K562 (cell line): Measurements from ENCODE around the gene ARV1. TPM values are rescaled to one million over a fixed set of nuclear protein-coding genes. Genes with fewer than 3 reads are reported as not detected.
A peak's percentile ranks its signal among the peaks of the same experiment; 100 is the strongest.
"Not testable (repeated sequence)": the region's sequence is repeated elsewhere in the genome, so short reads cannot be mapped to it uniquely, and the experiment has no call there.

Experiments
- AFF1 ChIP-seq, 2 experiments: fragments of 450-650 bp; IDR thresholded peaks; 2 replicates each; pipeline ENCODE4 v1.6.1; 2018; ENCODE audit warnings: mild to moderate bottlenecking in 2 of 2, low read depth in 1 of 2; ENCODE audit not compliant: partially characterized antibody in 2 of 2
- ATF1 ChIP-seq, 2 experiments: fragments of 450-650 bp in 1 of 2; IDR thresholded peaks; 2 replicates each; pipeline ENCODE4 v1.6.1; 2016; ENCODE audit warnings: missing compliant biosample characterization in 1 of 2, missing genetic modification characterization in 1 of 2
- ATF7 ChIP-seq: fragments of 450-650 bp; IDR thresholded peaks from 2 replicates; pipeline ENCODE4 v1.7.1; 2014; ENCODE audit warnings: mild to moderate bottlenecking, moderate library complexity
- BCL6 ChIP-seq: fragments of 250-450 bp; sonication (Bioruptor Pico); IDR thresholded peaks from 2 replicates; pipeline ENCODE4 v1.4.0; 2020
- CCNT2 ChIP-seq: IDR thresholded peaks from 2 replicates; pipeline ENCODE4 v1.6.1; 2011; ENCODE audit warnings: borderline replicate concordance, low read depth, mild to moderate bottlenecking, moderate library complexity, mixed read lengths, low read length; ENCODE audit not compliant: insufficient read length; ENCODE audit errors: extremely low read depth
- ETV1 ChIP-seq: fragments of 450-650 bp; conservative IDR thresholded peaks from 2 replicates; pipeline ENCODE4 v1.6.1; 2016; ENCODE audit warnings: missing genetic modification characterization, control low read depth, low read depth, missing compliant biosample characterization
- ETV5 ChIP-seq: sonication (generic); formaldehyde crosslinking; IDR thresholded peaks from 2 replicates; pipeline ENCODE4 v1.4.0; 2020; ENCODE audit warnings: low read depth, mild to moderate bottlenecking, missing genetic modification reagents
- GATAD2B ChIP-seq: fragments of 450-650 bp; IDR thresholded peaks from 2 replicates; pipeline ENCODE4 v1.6.1; 2017; ENCODE audit warnings: mild to moderate bottlenecking, borderline replicate concordance
- HDAC1 ChIP-seq, 2 experiments: fragments of 450-650 bp; IDR thresholded peaks; 2 replicates each; pipeline ENCODE4 v1.6.1; 2016 to 2017; ENCODE audit warnings: inconsistent platforms in 1 of 2, mild to moderate bottlenecking in 1 of 2, moderate library complexity in 1 of 2
- LEF1 ChIP-seq: fragments of 450-650 bp; IDR thresholded peaks from 2 replicates; pipeline ENCODE4 v1.6.1; 2016; ENCODE audit warnings: mild to moderate bottlenecking
- RAD21 ChIP-seq, 2 experiments: fragments of 250-450 bp in 1 of 2; fragments of 450-650 bp in 1 of 2; sonication (Bioruptor Pico) in 1 of 2; formaldehyde crosslinking in 1 of 2; IDR thresholded peaks in 1 of 2; conservative IDR thresholded peaks in 1 of 2; 2 replicates each; pipeline versions ENCODE4 v1.4.0 to v1.8.0; 2020 to 2022; ENCODE audit warnings: mild to moderate bottlenecking in 2 of 2, moderate library complexity in 1 of 2
- TAL1 ChIP-seq: fragments of 450-650 bp; IDR thresholded peaks from 2 replicates; pipeline ENCODE4 v1.6.1; 2016; ENCODE audit warnings: mild to moderate bottlenecking
- TEAD1 ChIP-seq, 2 experiments: fragments of 450-650 bp in 1 of 2; sonication (generic) in 1 of 2; formaldehyde crosslinking; IDR thresholded peaks; 2 replicates each; pipeline versions ENCODE4 v1.4.0 to v1.8.0; 2020 to 2022; ENCODE audit warnings: mild to moderate bottlenecking in 2 of 2, missing genetic modification reagents in 1 of 2
- TOE1 ChIP-seq, 2 experiments: fragments of 450-650 bp in 1 of 2; sonication (generic) in 1 of 2; formaldehyde crosslinking in 1 of 2; IDR thresholded peaks; 2 replicates each; pipeline versions ENCODE4 v1.7.1 to v1.8.0; 2016 to 2022; ENCODE audit warnings: borderline replicate concordance in 2 of 2, mild to moderate bottlenecking in 2 of 2, antibody characterized with exemption in 1 of 2, inconsistent platforms in 1 of 2, low read depth in 1 of 2, missing genetic modification reagents in 1 of 2, moderate library complexity in 1 of 2
- ZBTB9 ChIP-seq: fragments of 450-650 bp; formaldehyde crosslinking; IDR thresholded peaks from 2 replicates; pipeline ENCODE4 v1.4.0; 2020; ENCODE audit warnings: mild to moderate bottlenecking, moderate library complexity
- ZNF395 ChIP-seq: fragments of 200-800 bp; sonication (Bioruptor generic); IDR thresholded peaks from 2 replicates; pipeline ENCODE4 v1.6.1; 2017; ENCODE audit warnings: missing genetic modification characterization, missing compliant biosample characterization
- ZNF583 ChIP-seq: fragments of 250-450 bp; sonication (Bioruptor Pico); IDR thresholded peaks from 2 replicates; pipeline ENCODE4 v1.4.0; 2020
- polyA plus RNA-seq, 8 experiments: library from polyadenylated mRNA; depleted of rRNA in 4 of 8; stranded (reverse) in 5 of 8; unstranded in 3 of 8; fragments of >200 nt; fragmentation: Nextera tagmentation in 2 of 8; fragmentation: Illumina TruSeq in 1 of 8; extraction: Ambion mirVana in 2 of 8; extraction: Trizol in 1 of 8; gene quantifications; 2 replicates each; pipeline versions ENCODE4 v1.2.1 to v1.2.3, GENCODE V29; 2011 to 2014; ENCODE audit warnings: inconsistent platforms in 1 of 8, missing spikeins in 1 of 8
- total RNA-seq, 7 experiments: library from RNA; depleted of rRNA in 6 of 7; stranded (reverse); fragments of >200 nt in 6 of 7; fragmentation: Illumina TruSeq in 2 of 7; extraction: Trizol in 2 of 7; gene quantifications; 2 replicates each; pipeline versions ENCODE4 v1.2.1 to v1.2.3, GENCODE V29; 2011 to 2021; ENCODE audit warnings: low replicate concordance in 1 of 7

The ARV1 gene
- total and polyA plus RNA-seq, 9 of the 15 experiments (the other 6 are each of a cell fraction or from before 2014, with no cell fraction given): 54.8 to 139 (median 74.0) TPM

- peak in 1 of 2 experiments; percentile 14; a peak in 2 of 4 replicates for TF ChIP-seq RAD21 (CRISPR knock-in tag; conservative IDR thresholded peaks at IDR 0.05 in 1 of 2, IDR thresholded peaks at IDR 0.05 in 1 of 2)
- peak; percentile 35; the same call in 1 of the 2 replicates for TF ChIP-seq ATF7
- TF ChIP-seq ZNF395 (CRISPR knock-in tag): peak; percentile 85
- TF ChIP-seq ETV1: peak; percentile 7; the same call in 1 of the 2 replicates
- 0 out of 2 replicates have a peak, but pooled peaks have one; percentile 15 for TF ChIP-seq ETV5 (CRISPR knock-in tag)
- peak in 1 of 2 experiments; percentile 57 for TF ChIP-seq AFF1 (IDR thresholded peaks at IDR 0.05; ENCODE audit: low read depth in 1 of 2, partially characterized antibody in 2 of 2)
- peak; percentile 24; the same call in 1 of the 2 replicates for TF ChIP-seq GATAD2B
- 0 out of 2 replicates have a peak, but pooled peaks have one; percentile 40 for TF ChIP-seq ZBTB9 (CRISPR knock-in tag)
- TF ChIP-seq BCL6 (CRISPR knock-in tag): 0 out of 2 replicates have a peak, but pooled peaks have one; percentile 46
- TF ChIP-seq LEF1: peak; percentile 96
- peak; percentile 78; the same call in 1 of the 2 replicates for TF ChIP-seq ZNF583 (CRISPR knock-in tag)
- TF ChIP-seq CCNT2: peak; percentile 48
- TF ChIP-seq ATF1 (CRISPR knock-in tag; IDR thresholded peaks at IDR 0.05); TOE1 (CRISPR knock-in tag; IDR thresholded peaks at IDR 0.05; ENCODE audit: borderline replicate concordance, low read depth): not testable (repeated sequence)
- TF ChIP-seq ATF1 (tag; IDR thresholded peaks at IDR 0.05): peak; percentile 48
- TF ChIP-seq HDAC1 (IDR thresholded peaks at IDR 0.05): peak in 1 of 2 experiments; percentile 26; a peak in 2 of 4 replicates
- peak in 1 of 2 experiments; percentile 69; a peak in 1 of 4 replicates for TF ChIP-seq TEAD1 (CRISPR knock-in tag; IDR thresholded peaks at IDR 0.05)
- peak; percentile 83; the same call in 1 of the 2 replicates for TF ChIP-seq TOE1 (IDR thresholded peaks at IDR 0.05; ENCODE audit: borderline replicate concordance)
- TF ChIP-seq TAL1: peak; percentile 82
Measured at GRCh38 chr1:230984622-230985515, 6.0 kb downstream of the ARV1 start (continued).
